Choroid plexus epithelial cell (primary cell): ENCODE data around the gene OR51F2.
"Not testable (repeated sequence)": the region's sequence is repeated elsewhere in the genome, so short reads cannot be mapped to it uniquely, and the experiment has no call there.

Source experiments
- DNase-seq: peaks from one replicate; pipeline ENCODE4 v3.0.0-alpha.2; 2010; ENCODE audit warnings: low read depth
- H3K4me3 ChIP-seq: 2 replicates; pipeline ENCODE4 v1.5.1; 2011; ENCODE audit warnings: low read depth, mild to moderate bottlenecking, control low read depth, low read length, moderate library complexity
- TF ChIP-seq, protein P1 (sequence below): conservative IDR thresholded peaks from 2 replicates; pipeline ENCODE4 v1.5.1; 2011; ENCODE audit warnings: low read depth, mild to moderate bottlenecking, control low read depth, inconsistent platforms, low read length, moderate library complexity

OR51F2 gene, protein sequence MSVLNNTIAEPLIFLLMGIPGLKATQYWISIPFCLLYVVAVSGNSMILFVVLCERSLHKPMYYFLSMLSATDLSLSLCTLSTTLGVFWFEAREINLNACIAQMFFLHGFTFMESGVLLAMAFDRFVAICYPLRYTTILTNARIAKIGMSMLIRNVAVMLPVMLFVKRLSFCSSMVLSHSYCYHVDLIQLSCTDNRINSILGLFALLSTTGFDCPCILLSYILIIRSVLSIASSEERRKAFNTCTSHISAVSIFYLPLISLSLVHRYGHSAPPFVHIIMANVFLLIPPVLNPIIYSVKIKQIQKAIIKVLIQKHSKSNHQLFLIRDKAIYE

DNA sequence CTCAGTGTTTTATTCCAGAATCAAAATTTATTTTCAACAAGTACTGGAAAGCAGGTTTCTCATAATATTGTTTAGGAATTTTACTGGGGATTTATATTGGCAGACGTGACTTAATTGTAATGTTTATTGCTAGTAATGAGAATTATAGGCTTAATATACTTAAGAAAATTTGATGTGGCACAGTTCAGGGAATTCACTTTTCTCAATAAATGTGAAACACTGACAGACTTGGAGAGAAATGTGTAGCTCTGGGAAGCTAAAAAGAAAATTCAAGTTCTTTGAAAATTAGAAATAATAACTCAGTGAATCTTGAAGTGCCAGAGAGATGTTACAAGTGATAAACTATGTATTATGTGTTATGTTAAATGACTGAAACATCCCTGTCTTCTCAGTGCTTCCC, at the start of gene OR51F2:
Gene OR51F2, plus strand, starts transcription at position 301 of the 400 bp plus-strand sequence. CDS start 101 bp downstream, outside the sequence.
- no peak for DNase-seq
- TF ChIP-seq, protein P1, sequence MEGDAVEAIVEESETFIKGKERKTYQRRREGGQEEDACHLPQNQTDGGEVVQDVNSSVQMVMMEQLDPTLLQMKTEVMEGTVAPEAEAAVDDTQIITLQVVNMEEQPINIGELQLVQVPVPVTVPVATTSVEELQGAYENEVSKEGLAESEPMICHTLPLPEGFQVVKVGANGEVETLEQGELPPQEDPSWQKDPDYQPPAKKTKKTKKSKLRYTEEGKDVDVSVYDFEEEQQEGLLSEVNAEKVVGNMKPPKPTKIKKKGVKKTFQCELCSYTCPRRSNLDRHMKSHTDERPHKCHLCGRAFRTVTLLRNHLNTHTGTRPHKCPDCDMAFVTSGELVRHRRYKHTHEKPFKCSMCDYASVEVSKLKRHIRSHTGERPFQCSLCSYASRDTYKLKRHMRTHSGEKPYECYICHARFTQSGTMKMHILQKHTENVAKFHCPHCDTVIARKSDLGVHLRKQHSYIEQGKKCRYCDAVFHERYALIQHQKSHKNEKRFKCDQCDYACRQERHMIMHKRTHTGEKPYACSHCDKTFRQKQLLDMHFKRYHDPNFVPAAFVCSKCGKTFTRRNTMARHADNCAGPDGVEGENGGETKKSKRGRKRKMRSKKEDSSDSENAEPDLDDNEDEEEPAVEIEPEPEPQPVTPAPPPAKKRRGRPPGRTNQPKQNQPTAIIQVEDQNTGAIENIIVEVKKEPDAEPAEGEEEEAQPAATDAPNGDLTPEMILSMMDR, result no peak
- H3K4me3 ChIP-seq, result no peak within 1 kb of the TSS

DNA sequence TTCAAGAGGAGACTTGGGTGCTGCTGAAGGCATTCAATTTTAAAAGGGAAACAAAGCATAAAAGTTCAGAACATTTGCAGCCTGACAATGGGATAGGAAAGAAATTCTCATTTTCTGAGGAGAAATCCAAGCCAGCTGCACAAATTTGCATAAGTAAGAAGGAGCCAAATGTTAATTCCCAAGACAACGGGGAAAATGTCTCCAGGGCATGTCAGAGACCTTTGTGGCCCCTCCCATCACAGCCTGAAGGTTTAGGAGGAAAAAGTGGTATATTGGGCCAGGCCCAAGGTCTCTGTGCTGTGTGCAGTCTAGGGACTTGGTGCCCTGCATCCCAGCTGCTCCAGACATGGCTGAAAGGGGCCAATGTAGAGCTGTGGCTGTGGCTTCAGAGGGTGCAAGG, 38.7 kb upstream of the OR51F2 start:
- H3K4me3 ChIP-seq, result no peak overlapping the region
- DNase-seq, result no peak
- TF ChIP-seq, protein P1, result no peak

DNA sequence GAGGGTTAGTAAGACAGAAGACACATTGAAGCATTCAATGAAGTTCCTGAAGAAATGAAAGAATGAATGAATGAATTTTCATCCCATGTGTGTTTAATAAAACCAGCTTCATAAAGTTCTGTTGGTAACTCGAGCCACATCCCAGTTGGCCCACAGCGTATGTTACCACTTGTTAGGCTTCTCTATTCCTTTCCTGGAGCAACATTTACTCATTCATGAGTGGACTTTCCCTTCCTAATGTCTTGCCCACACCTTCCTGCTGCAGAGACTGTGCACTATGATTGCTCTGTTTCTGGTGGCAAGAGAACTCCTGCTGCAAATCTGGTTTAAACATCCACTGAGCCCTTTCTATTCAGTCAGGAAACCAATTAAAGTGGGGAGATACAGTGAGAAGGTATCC, 23.9 kb upstream of the OR51F2 start:
- no peak for DNase-seq
- H3K4me3 ChIP-seq, result no peak overlapping the region
- TF ChIP-seq, protein P1, result no peak

DNA sequence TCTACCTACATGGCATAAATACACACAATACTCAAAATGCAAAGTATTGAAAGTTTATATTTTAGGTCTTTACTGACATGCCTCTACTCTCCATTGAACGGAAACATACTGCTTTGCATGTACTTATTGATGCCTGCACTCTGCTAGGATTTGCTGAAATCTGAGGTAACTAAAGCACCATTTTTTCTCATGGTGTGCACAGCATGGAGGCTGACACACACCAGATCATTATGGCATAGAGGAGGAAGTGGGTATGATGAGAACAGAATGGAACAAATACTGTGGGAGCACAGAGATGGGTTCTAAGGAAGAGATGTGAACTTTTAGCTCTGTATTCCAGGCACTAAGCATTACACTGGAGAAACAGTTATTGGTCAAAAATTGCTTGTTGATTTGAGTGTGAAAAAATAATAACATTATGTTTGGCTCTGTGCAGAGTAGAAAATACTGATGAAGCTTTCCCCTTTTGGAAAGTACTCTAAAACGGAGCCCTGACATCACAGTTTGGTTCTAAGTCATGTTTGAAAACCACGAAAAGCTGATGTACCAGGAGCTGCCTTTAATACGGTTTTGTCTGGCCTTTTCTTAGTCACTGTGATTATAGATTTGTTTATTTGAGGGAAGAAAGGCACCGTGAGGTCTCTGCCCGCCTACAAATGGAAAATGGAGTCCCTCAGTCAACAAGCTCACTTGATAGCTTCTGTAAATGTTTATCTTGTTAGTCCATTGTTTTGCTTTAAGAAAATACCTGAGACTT, 22.5 kb upstream of the OR51F2 start:
- DNase-seq, result no peak
- TF ChIP-seq, protein P1, result no peak
- no peak overlapping the region for H3K4me3 ChIP-seq

DNA sequence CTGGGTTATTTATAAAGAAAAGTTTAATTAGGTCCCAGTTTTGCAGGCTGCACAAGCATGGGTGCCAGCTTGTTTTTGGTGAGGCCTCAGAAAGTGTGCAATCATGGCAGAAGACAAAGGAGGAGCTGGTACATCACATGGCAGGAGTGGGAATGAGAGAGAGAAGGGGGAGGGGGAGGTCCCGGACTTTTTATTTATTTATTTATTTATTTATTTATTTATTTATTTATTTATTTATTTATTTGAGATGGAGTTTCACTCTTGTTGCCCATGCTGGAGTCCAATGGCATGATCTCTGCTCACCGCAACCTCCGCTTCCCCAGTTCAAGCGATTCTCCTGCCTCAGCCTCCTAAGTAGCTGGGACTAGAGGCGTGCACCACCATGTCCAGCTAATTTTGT, 19.8 kb upstream of the OR51F2 start:
- H3K4me3 ChIP-seq, DNase-seq: not testable (repeated sequence)

DNA sequence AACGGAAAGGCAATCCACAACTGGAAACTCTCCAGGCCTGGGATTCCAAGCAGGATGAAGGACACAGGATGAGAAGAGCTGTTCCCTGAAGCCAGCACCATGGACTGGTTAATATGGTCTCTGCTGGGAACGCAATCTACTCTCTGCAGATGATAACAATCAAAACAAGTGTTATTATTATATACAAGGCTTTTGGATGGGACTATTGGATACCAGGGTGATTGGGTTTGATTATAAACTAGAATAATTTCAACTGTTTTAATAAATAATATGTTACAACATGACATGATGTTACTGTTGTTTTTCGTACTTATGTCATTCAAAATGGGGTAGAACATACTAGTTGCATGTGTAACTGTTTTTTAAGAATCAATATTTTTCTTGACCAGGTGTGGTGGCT, 16.8 kb upstream of the OR51F2 start, which contains the start of gene OR52R1:
Gene OR52R1, minus strand, starts transcription at position 101 of the 400 bp plus-strand sequence. Its CDS starts 0 bp downstream, at position 101.
- TF ChIP-seq, protein P1, result no peak
- no peak for DNase-seq
- H3K4me3 ChIP-seq, result no peak within 1 kb of the TSS

DNA sequence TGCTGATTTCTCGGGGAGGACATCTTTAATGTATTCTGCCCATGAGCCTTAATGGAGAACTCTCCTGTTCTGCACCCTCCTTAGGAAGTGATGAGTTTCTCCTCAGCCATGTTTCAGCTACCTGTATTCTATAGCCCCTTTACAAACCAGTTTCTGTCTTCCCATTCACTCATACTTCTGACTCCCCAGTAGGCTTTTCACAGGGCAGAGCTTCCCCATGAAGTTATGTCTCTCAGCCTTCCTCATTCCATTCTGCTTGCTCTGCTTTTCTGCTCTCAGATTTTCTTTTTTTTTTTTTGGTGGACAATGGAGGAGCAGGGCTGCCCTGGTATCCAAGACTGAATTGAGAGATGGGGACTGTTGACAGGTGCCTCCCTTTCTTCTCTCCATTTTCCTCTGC, 12.6 kb upstream of the OR51F2 start:
- no peak for DNase-seq
- no peak overlapping the region for H3K4me3 ChIP-seq
- TF ChIP-seq, protein P1, result no peak
